HG03139 (cell line): Measurements from ENCODE around the gene BRAT1.
A peak's percentile ranks its signal among the peaks of the same experiment; 100 is the strongest.

Source experiments
- ATAC-seq: cut with Tn5 transposase; IDR thresholded peaks from one replicate; pipeline ENCODE4 v1.9.1; 2021; ENCODE audit not compliant: unreplicated experiment

The BRAT1 gene

DNA sequence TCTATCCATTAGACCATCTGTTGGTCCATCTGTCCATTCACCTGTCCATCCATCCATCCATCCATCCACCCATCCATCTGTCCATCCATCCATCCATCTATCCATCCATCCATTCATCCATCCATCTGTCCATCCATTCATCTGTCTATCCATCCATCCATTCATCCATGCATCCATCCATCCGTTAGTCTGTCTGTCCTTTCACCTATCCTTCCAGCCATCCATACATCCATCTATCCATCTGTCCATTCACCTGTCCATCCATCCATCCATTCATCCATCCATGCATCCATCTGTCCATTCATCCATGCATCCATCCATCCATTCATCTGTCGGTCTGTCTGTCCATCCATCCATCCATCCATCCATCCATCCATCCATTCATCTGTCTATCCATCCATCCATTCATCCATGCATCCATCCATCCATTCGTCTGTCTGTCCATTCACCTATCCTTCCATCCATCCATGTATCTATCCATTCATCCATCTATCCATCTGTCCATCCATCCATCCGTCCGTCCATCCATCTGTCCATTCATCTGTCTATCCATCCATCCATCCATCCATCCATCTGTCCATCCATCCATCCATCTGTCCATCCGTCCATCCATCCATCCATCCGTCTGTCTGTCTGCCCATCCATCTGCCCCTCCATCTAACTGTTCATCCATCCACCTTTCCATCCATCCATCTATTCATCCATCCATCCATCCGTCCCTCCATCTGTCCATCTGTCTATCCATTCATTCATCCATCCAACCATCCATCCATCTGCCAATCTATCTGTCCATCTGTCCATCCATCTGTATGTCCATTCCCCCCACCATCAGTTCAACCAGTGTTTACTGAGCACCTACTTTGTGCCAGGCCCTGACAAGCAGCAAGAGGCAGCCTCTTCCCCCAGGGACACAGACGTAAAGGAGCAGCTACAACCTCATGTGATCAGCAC, 40.6 kb downstream of the BRAT1 start:
- ATAC-seq, result no peak

DNA sequence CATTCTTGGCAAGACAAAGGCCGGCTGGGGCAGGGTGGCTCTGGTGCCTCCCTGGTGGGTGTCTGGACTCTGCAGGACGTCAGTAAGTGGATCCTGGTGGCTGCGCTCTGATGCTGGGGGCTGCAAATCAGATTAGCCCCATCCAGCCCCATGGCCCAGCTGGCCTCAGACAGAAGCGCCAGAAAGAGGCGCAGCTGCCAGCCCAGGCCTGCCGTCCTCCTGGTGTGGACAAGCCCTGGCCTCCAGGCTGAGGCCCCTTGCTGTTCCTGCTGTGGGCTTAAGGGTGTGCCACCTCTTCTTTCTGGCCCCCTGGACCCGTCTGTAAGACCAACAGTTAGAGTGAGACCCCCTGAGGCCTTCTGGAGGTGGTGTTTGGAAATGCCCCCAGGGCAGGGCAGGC, 41.6 kb downstream of the BRAT1 start:
- no peak for ATAC-seq

DNA sequence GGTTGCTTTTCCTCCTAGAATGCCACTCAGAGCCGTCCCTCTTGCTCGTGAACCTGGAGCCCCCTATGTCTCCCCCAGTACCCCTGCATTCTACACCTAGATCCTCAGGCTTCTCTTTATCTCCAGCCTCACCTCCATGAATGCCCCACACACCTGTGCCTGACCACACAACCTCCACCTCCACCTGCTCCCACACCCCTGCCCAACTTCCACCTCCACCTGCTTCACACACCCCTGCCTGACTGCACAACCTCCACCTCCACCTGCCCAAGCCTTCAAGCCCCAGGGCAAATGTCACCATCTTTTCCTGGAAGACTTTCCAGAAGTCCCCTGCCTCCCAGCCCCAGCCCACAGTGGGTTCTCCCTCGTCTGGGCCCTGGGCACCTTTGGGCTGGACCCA, 42.6 kb downstream of the BRAT1 start:
- no peak for ATAC-seq

DNA sequence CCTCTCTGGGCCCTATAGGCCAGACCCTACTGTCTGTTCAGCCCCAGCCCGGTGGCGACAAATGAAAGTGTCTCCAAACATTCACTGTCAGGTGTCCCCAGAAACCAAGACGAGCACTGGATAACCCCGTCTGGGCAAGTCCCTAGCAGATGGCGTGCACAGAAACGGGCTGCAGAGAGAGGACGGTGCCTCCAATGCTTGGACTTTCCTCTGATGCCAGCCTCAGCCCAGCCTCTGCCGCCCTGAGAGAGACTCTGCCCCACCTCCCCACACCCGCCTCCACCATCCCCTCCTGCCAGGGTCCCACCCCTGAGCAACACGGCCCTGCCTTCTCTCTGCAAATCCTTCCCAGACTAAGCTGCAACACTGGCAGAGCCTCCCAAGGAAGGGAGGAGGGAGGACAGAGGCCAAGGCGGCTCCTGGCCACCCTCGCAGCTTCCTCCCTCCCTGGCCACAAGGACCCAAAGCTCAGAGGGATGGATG, 43.1 kb downstream of the BRAT1 start:
- no peak for ATAC-seq

DNA sequence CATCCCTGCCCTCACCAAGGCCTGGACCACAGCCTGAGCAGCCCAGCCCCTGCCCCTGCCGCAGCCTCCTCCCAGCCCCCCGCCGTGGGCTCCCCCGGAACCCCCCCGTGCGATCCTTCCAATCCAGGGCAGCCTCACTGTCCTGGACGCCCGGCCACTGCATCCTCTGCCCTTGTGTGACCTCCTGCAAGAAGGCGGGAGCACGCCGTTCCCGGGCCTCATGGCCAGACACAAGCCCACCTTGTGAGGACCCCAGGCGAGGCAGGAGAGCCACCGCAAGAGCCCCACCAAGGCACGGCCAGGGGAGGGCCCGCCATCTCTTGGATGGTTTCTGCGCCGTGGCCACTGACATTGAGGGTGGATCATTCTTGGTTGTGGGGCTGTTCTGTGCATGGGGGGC, 43.6 kb downstream of the BRAT1 start:
- ATAC-seq, result no peak

DNA sequence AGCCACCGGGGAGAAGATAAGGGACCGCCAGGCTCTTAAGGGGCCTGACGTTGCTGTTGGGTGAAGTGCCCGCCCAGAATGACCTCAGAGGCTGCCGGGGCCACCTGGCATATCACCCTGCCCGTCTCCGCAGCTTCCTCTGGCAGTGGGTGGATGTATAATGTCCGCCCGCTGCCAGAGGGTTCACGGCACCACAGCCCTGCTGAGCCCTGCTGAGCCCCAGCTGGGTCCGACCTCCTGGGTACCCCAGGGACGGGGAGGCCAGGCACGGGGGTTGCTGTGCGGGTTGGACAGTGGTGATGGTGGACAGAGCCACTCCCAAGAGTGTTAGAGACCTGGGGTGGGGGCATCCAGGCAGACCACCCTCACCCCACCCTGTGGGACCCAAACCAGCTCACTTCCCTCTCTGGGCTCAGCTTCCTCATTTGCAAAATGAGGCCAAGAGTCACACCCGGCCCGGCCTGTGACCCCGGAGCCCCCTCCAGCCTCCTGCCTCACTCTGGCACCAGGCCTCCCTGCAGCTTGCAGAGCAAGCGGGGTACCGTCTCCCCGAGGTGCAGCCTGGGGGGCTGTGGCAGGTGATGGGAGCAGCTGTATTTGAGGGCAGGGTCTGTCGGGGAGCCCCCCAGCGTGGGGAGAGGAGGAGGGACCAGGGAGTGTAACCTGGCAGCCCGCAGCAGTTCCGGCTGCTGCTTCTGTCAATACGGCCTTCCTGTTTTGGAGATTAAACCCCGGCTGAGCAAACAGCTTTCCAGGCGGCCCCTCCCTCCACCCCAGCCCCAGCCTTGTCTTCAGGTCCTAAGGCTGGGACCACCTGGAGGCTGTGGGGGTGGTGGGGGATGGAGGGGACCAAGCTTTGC, 44.2 kb downstream of the BRAT1 start:
- no peak for ATAC-seq

DNA sequence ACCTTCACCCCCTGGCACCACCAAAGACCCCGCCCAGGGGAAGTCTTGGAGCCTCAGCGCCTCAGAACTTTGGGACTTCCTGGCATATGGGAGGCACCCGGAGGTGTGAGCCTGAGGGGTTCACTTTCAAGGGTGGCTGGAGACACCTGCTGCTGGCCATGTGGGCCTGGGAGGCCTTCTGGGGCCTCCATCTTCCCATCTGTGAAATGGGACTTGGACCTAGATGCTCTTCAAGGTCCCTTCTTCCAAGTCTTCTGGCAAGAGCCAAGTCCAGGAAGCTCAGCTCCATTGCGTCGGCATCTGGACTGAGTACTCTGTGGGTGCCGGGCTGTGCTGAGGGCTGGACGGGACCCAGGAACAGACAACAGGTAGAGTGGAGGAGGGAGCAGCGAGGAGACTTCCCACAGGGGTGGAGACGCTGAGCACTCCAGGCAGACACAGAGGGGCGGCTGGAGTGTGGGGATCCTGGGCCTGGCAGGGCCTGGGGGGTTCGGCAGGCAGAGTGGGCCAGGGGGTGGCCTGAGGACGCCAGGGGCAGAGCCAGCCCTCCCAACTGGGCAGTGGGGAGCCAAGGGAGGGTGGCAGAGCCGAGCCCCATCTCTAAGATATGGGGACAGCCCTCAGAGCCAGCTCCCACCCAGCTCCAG, 45.1 kb downstream of the BRAT1 start:
- no peak for ATAC-seq

DNA sequence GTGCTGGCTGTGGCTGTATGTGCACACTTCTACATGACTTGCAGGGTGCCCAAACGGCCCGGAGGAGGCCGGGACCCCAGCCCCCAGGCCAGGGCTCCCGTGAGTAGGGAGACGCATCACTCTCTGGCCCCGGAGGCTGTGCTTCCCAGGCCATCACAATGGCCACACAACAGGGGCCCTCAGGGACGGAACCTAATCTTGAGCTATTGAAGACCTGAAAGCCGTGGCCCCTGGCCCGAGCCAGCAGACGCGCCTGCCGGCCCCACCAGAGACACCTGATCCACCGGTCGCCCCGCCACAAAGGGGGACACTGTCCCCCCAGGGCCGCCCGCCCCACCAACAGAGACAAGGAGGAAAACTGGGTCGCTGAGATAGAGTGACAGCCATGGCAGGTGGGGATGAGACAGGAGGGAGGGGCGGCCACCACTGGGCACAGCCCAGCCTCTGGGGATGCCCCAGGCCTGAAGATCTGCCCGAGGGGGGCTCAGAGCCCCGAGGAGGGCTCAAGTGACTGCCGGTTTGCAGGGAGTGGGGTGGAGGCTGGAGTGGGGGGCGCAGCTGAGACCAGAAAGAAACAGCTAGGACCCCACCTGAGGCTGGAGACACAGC, 45.9 kb downstream of the BRAT1 start:
- ATAC-seq, result no peak

DNA sequence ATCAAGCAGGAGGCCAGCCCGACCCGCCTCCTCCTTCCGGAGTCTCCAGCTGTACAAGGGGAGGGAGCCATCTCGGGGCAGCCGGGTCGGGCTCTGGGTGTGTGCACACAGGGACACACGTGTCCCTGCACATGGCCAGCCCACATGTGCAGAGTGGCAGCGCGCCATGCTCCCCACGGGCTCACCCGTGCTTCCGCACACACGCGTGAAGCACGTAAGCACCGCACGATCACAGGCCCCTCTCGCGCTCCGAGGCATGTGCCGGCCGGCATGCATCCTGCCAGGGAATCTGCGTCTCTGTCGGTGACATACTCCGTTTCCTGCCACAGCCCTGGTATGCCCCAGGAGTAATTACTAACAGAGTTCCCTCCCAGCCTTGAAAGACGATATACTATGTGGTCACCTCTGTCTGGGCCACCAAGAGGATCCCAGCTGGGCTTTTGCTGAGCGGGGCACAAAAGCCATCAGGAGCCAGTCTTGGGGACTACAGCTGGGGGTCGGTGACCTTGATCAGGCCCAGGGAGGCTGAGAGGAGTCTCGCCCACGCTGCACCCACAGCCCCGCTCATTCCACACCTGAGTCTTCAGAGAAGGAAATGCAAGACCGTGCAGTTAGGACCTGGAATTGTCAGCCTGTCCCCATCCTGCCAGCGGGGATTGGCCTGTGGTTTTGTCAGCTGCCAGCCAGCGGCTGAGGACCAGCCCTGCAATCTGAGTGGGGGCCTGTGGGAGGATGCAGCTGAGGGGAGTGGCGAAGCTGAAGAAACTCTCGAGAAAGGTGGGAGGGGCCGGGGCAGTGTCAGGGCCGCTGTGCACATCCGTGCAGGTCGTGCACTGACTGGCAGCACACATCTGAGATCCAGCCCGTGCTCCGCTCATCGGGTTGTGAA, 46.8 kb downstream of the BRAT1 start:
- peak; percentile 35 for ATAC-seq

DNA sequence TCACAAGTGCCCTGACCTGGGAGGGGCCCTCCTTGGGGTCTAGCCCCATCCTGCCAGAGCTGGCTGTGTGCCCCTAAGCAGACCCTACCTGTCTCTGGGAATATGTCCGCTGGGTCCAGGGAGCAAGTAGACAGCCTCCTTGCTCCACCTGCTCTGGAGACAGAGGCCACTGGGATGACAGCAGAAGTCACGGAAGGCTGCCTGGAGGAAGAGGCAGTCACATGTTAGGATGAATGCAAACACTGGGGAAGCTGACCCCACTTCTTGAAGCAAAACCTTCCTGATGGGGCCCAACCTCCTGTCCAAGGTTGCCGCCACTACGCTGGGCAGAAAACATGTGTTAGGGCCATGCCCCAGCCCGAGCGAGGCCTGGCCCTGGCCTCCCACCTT, 47.4 kb downstream of the BRAT1 start:
- no peak for ATAC-seq

DNA sequence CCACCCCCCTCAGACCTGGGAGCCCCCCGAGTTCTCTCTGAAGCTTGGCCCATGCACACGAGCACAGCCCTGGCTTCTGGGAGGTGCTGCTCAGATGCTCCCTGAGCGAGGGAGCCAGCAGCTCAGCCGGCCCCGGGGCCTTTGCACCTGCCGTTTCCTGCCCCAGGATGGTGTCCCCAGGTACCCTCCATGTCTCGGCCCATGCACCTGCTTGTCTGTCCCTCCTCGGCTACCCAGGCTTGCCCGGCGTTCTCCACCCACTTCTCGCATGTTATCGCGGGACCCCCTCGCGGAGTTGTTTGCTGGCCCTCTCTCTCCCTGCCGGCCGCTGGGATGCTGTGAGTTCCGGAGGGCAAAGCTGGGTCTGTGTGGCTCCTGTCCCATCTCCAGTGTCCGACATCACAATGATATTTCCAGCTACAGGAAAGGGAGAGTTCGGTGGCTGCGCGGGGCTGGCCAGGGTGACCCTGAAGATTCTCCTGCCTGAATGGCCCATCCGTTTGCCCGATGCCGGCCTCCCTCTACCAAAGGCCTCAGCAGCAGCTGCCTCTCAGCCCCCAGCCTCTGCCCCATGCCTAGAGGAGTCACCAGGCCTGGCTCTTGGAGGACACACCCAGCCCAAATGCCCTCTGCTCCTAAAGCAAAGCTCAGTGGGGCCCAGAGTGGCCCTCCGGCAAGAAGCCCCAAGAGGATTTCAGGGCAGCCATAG, 48.0 kb downstream of the BRAT1 start:
- no peak for ATAC-seq

DNA sequence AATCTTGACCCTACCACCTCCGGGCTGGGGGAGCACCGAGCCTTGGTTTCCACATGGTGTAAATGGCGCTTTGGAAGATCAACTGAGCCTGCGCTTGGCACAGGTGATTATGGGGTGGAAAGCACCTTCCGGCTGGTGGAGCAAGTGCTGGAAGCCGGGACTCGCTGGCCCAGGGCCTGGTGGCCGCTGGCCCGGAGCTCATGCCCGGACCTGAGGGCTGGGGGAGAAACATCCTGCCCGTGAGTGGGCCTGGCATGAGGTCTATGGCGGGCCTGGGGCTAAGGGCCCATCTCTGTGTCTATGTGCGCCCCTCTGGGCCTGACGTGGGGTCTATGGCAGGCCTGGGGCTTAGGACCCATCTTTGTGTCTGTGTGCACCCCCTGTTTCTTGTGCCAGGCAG, 49.9 kb downstream of the BRAT1 start:
- ATAC-seq, result no peak

DNA sequence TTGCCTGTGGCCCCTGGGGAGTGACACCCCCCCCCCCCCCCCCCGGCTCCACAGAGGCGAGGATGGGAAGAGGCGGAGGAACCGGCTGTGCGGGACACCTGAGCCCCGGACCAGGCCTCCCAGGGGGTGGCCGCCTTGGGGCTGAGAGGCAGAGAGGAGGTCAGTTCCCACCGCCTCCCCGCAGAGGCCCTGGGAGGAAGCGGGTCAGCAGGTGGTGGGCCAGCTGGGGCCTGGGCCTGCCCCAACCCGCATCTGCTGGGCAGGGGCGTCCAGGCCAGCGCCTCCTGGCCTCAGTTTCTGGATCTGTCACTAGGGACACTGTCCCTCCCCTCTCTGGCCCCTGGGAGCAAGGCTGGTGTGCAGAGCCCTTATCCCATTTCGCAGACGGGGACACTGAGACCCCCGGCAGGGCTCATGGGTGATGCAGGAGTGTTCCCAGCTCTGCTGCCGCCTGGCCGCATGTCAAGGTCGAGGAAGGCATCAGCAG, 50.4 kb downstream of the BRAT1 start:
- no peak for ATAC-seq

DNA sequence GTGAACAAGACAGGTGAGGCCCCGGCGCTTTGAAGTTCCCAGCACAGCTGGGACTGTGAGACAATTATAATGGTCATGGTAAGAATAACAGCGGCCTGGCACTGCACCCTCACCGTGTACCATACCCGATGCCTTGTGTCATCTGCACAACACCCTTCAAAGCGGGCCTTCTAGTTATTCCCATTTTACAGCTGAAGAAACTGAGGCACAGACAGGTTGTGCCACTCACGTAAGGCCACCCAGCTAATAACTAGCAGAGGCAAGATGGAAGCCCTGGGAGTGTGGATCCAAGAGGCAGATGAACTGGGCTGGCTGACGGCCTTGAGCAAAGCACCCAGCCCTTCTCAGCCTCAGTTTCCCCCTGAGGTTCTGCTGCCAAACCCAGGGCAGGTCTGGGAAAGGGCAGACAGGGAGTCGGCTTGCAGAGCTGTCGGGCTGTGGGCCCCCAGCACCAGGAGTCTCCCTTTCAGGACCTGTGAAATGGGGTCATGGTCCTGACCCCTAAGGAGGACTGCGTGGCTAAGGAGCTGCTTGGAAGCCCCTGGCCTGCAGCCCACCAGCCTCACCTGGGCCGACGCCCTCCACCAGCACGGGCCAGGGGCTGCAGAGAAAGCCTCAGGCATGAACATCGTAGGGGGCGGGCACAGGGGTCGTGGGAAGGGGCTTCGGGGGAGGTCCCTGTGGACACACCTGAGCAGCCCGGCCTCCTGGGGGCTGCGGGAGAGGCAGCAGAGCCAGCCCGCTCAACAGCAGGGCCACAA, 51.0 kb downstream of the BRAT1 start:
- no peak for ATAC-seq

DNA sequence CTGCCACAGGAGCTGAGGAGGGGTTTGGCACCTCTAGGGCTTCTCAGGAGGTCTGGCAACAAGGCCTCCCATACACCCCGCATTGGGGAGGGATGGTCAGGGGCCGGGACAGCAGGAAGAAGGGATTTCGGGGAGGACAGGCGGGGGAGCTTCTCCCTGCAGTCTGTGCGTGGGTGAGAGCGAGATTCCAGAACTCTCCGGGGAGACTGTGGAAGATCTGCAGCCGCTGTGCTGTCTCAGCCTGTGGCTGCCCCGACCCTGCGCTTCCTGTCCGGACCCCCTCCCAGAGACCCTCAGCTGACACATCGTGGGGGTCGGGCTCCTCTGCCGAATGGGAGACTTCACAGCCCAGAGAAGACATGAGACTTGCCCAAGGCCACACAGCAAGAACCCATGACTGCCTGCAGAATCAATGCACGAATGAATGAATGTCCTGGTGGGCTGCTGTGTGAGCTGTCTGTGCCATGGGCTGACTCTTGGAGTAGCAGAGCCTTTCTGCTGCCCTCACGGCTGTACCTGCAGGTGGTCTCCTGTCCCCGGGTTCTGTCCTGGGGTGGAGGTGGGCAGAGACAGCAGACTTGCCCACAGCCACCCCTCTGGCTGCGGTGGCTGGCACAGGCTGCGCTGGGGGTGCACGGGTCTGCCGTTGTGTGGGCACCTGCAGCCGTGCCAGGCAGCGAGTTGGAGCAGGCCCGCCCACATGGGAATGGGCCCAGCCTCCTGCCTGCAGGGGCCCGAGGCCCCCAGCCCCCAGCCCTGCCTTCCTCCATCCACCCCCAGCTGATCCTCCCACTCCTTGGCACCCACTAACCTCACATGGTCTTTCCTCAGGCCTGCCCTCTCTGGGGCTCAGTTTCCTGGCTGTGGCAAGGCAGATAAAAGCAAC, 52.0 kb downstream of the BRAT1 start:
- no peak for ATAC-seq

DNA sequence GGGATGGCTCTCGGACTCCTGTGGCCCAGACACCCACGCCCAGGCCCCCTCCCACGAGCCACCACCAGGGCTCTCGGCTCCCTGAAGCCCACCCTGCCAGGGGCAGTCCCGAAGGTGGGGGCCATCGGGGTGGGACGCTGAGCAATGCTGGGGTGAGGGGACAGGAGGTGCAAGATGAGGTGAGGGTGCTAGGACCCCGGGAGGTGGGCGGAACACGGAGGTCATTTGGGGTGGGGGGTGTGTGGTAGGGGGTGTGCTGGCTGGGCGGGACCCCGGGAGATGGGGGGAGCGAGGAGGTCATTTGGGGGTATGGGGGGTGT, 52.7 kb downstream of the BRAT1 start:
- no peak for ATAC-seq

DNA sequence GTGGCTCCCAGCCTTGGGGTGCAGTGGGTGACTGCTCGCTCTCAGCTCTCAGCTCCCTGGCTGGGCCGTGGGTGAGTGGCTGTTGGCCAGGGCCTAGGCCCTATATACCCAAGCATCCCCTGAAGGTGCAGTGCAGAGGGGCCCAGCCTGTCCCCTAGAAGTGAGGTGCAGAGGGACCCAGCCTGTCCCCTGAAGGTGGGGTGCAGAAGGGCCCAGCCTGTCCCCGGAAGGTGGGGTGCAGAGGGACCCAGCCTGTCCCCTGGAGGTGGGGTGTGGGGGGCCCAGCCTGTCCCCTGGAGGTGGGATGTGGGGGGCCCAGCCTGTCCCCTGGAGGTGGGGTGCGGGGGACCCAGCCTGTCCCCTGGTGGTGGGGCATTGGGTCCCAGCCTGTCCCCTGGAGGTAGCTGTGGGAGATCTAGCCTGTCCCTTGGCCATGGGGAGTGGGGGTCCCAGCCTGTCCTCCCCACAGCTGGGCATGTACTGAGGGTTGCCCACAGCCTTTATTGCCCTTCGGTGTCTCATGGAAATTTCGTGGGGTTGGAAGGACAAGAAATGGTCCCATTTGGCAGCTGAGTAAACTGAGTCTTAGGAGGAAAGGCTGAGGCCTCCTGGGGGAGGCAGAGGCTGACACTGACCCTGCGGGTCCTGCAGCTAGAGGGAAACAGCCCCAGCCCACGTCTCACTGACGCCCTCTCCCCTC, 53.2 kb downstream of the BRAT1 start:
- no peak for ATAC-seq
